ENCODE measurements around the gene PKDREJ.

- TF ChIP-seq, protein P1, sequence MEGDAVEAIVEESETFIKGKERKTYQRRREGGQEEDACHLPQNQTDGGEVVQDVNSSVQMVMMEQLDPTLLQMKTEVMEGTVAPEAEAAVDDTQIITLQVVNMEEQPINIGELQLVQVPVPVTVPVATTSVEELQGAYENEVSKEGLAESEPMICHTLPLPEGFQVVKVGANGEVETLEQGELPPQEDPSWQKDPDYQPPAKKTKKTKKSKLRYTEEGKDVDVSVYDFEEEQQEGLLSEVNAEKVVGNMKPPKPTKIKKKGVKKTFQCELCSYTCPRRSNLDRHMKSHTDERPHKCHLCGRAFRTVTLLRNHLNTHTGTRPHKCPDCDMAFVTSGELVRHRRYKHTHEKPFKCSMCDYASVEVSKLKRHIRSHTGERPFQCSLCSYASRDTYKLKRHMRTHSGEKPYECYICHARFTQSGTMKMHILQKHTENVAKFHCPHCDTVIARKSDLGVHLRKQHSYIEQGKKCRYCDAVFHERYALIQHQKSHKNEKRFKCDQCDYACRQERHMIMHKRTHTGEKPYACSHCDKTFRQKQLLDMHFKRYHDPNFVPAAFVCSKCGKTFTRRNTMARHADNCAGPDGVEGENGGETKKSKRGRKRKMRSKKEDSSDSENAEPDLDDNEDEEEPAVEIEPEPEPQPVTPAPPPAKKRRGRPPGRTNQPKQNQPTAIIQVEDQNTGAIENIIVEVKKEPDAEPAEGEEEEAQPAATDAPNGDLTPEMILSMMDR (IDR thresholded peaks at IDR 0.05): no peak
- TF ChIP-seq POLR2A (IDR thresholded peaks at IDR 0.05) (no peak), POLR2AphosphoS5 (IDR thresholded peaks at IDR 0.05) (no peak)
Measured at GRCh38 chr22:46286941-46287872, 24.1 kb upstream of the PKDREJ start.
